Caco-2 (cell line): ENCODE results near the gene MVB12A. TPM values are rescaled to one million over a fixed set of nuclear protein-coding genes. Genes with fewer than 3 reads are reported as not detected.

Source experiments
- BruUV-seq: library from RNA; stranded (reverse); fragments of 400-500 nt; replicated peaks from 2 replicates; lab custom pipeline; 2021; lab: Mats Ljungman, UMichigan
- CTCF ChIA-PET: fragments of 300-600 bp; sonication (Branson Sonifier 250); formaldehyde crosslinking; loops from one replicate; lab custom pipeline; 2022; ENCODE audit warnings: antibody characterized with exemption; lab: Charles Lee
- POLR2A ChIA-PET: fragments of 300-600 bp; sonication (Branson Sonifier 250); formaldehyde crosslinking; loops from one replicate; lab custom pipeline; 2022; ENCODE audit warnings: antibody characterized with exemption; lab: Charles Lee
- DNase-seq, 2 experiments: peaks; one replicate each; pipeline versions ENCODE4 v3.0.0 to v3.0.0-alpha.2; 2020 to 2022
- H3K27me3 ChIP-seq: replicated peaks from 2 replicates; pipeline ENCODE4 v1.6.0; 2011; ENCODE audit warnings: low read length; ENCODE audit not compliant: control insufficient read depth, insufficient read depth
- H3K36me3 ChIP-seq: 2 replicates; pipeline ENCODE4 v1.5.1; 2011; ENCODE audit warnings: low read length; ENCODE audit not compliant: control insufficient read depth, insufficient read depth
- H3K4me1 ChIP-seq: fragments of 250-450 bp; sonication (Bioruptor Pico); 2 replicates; pipeline ENCODE4 v1.5.1; 2020; ENCODE audit warnings: mild to moderate bottlenecking
- H3K4me3 ChIP-seq: 2 replicates; pipeline ENCODE4 v1.5.1; 2011; ENCODE audit warnings: low read depth, mild to moderate bottlenecking, control low read depth, low read length
- H3K9me3 ChIP-seq: fragments of 250-450 bp; sonication (Bioruptor Pico); 2 replicates; pipeline ENCODE4 v1.5.1; 2020; ENCODE audit warnings: mild to moderate bottlenecking, moderate library complexity
- H3K27ac Mint-ChIP-seq: one replicate; pipeline ENCODE4 v1.8.0; 2022; ENCODE audit warnings: mixed read lengths; ENCODE audit not compliant: unreplicated experiment
- H3K27me3 Mint-ChIP-seq: one replicate; pipeline ENCODE4 v1.8.0; 2022; ENCODE audit warnings: mixed read lengths; ENCODE audit not compliant: insufficient read depth, unreplicated experiment
- H3K36me3 Mint-ChIP-seq: one replicate; pipeline ENCODE4 v1.8.0; 2022; ENCODE audit warnings: mild to moderate bottlenecking, mixed read lengths; ENCODE audit not compliant: insufficient read depth, unreplicated experiment
- H3K4me1 Mint-ChIP-seq: one replicate; pipeline ENCODE4 v1.8.0; 2022; ENCODE audit warnings: low read depth, mixed read lengths; ENCODE audit not compliant: unreplicated experiment
- H3K4me3 Mint-ChIP-seq: one replicate; pipeline ENCODE4 v1.8.0; 2022; ENCODE audit warnings: mild to moderate bottlenecking, moderate library complexity, mixed read lengths; ENCODE audit not compliant: unreplicated experiment
- H3K9me3 Mint-ChIP-seq: one replicate; pipeline ENCODE4 v1.8.0; 2022; ENCODE audit warnings: mixed read lengths; ENCODE audit not compliant: unreplicated experiment
- CTCF ChIP-seq, 2 experiments: fragments of 200-600 bp in 1 of 2; IDR thresholded peaks; 1 replicate in 1 of 2; 2 replicates in 1 of 2; pipeline versions ENCODE4 v1.5.1 to v1.8.0; 2011 to 2022; ENCODE audit warnings: antibody characterized with exemption in 1 of 2, control low read depth in 1 of 2, inconsistent platforms in 1 of 2, low read depth in 1 of 2, low read length in 1 of 2, mild to moderate bottlenecking in 1 of 2, moderate library complexity in 1 of 2; ENCODE audit not compliant: insufficient read depth in 1 of 2, severe bottlenecking in 1 of 2, unreplicated experiment in 1 of 2
- intact Hi-C: fragments of 100-400 bp; cut with micrococcal nuclease; formaldehyde crosslinking; loops from one replicate; pipeline ENCODE4 v1.10.0; 2022; ENCODE audit not compliant: unreplicated experiment
- total RNA-seq: library from RNA; stranded (reverse); gene quantifications from 2 replicates; pipeline ENCODE4 v1.2.3, GENCODE V29; 2022

The MVB12A gene
- total RNA-seq, 1 experiment from 2014 or later: 36.7 TPM

- Histone ChIP-seq H3K4me3 (no peak overlapping the region), H3K27me3 (no peaks in the 10 kb centered on the region), H3K36me3 (no peaks in the 10 kb centered on the region; the same call in 1 of the 2 replicates), H3K4me1 (peaks cover 3% of the 10 kb centered on the region), H3K9me3 (no peaks in the 10 kb centered on the region)
- Mint-ChIP-seq H3K36me3 (no peaks in the 10 kb centered on the region), H3K27ac (no peak overlapping the region), H3K27me3 (no peaks in the 10 kb centered on the region), H3K9me3 (no peaks in the 10 kb centered on the region), H3K4me3 (no peak overlapping the region), H3K4me1 (peaks cover 16% of the 10 kb centered on the region)
- intact Hi-C loops: no loop called here
- DNase-seq: no peak
- no TSS peak for BruUV-seq
- TF ChIP-seq CTCF (IDR thresholded peaks at IDR 0.05; ENCODE audit: insufficient read depth in 1 of 2, low read depth in 1 of 2, low read length in 1 of 2, severe bottlenecking in 1 of 2, unreplicated experiment in 1 of 2): no peak
- CTCF ChIA-PET: no interaction called here
- POLR2A ChIA-PET: no interaction called here
These were observed 8.0 kb upstream of the MVB12A start for GRCh38 chr19:17411801-17412200.

GRCh38 chr19:17414097-17414496, 5.8 kb upstream of the MVB12A start:
- TF ChIP-seq CTCF (IDR thresholded peaks at IDR 0.05; ENCODE audit: insufficient read depth in 1 of 2, low read depth in 1 of 2, low read length in 1 of 2, severe bottlenecking in 1 of 2, unreplicated experiment in 1 of 2): no peak
- no peaks in the 10 kb centered on the region for H3K9me3 Mint-ChIP-seq
- H3K27me3 Mint-ChIP-seq: no peaks in the 10 kb centered on the region
- Histone ChIP-seq H3K9me3 (no peaks in the 10 kb centered on the region), H3K27me3 (no peaks in the 10 kb centered on the region), H3K36me3 (no peaks in the 10 kb centered on the region; the same call in 1 of the 2 replicates), H3K4me3 (no peak overlapping the region), H3K4me1 (peaks cover 3% of the 10 kb centered on the region; the same call in 1 of the 2 replicates)
- peaks cover 12% of the 10 kb centered on the region for H3K4me1 Mint-ChIP-seq
- no peak overlapping the region for H3K4me3 Mint-ChIP-seq
- no peaks in the 10 kb centered on the region for H3K36me3 Mint-ChIP-seq
- CTCF ChIA-PET: no interaction called here
- intact Hi-C loops: no loop called here
- DNase-seq: no peak
- no peak overlapping the region for H3K27ac Mint-ChIP-seq
- POLR2A ChIA-PET: no interaction called here
- no TSS peak for BruUV-seq

GRCh38 chr19:17415121-17415520, 4.7 kb upstream of the MVB12A start:
- Mint-ChIP-seq H3K27me3 (no peaks in the 10 kb centered on the region), H3K4me3 (no peak overlapping the region), H3K9me3 (no peaks in the 10 kb centered on the region), H3K4me1 (peaks cover 12% of the 10 kb centered on the region), H3K36me3 (peaks cover 5% of the 10 kb centered on the region), H3K27ac (no peak overlapping the region)
- ChIA-PET POLR2A (no interaction called here), CTCF (no interaction called here)
- no peaks in the 10 kb centered on the region for H3K27me3 ChIP-seq
- TF ChIP-seq CTCF (IDR thresholded peaks at IDR 0.05; ENCODE audit: insufficient read depth in 1 of 2, low read depth in 1 of 2, low read length in 1 of 2, severe bottlenecking in 1 of 2, unreplicated experiment in 1 of 2): no peak
- no peaks in the 10 kb centered on the region; the same call in 1 of the 2 replicates for H3K36me3 ChIP-seq
- H3K9me3 ChIP-seq: no peaks in the 10 kb centered on the region
- intact Hi-C loops: no loop called here
- no peak for DNase-seq
- no TSS peak for BruUV-seq
- H3K4me3 ChIP-seq: no peak overlapping the region
- peaks cover 3% of the 10 kb centered on the region; the same call in 1 of the 2 replicates for H3K4me1 ChIP-seq
